NT2/D1 (cell line): Measurements from ENCODE around the gene CRYBA2.

Experiments
- SUZ12 ChIP-seq: IDR thresholded peaks from 2 replicates; pipeline ENCODE4 v1.6.1; 2011; ENCODE audit not compliant: insufficient read length, insufficient read depth; ENCODE audit errors: extremely low read depth
- YY1 ChIP-seq: IDR thresholded peaks from 2 replicates; pipeline ENCODE4 v1.6.1; 2011; ENCODE audit not compliant: insufficient read length, insufficient read depth
- ZNF274 ChIP-seq: IDR thresholded peaks from 2 replicates; pipeline ENCODE4 v1.6.1; 2011; ENCODE audit warnings: mild to moderate bottlenecking, low read depth, low read length

- TF ChIP-seq ZNF274 (no peak), YY1 (no peak), SUZ12 (peak; percentile 94)
Observed at GRCh38 chr2:218959761-218960308, 33.4 kb downstream of the CRYBA2 start.
